Tibial nerve (tissue), 4 donors: ENCODE data around the gene RDH8. TPM values are rescaled to one million over a fixed set of nuclear protein-coding genes. Genes with fewer than 3 reads are reported as not detected.
"Not testable (repeated sequence)": the region's sequence is repeated elsewhere in the genome, so short reads cannot be mapped to it uniquely, and the experiment has no call there.

ENCODE experiments used
- DNase-seq, 2 donors: peaks; one replicate each; pipeline ENCODE4 v3.0.0-alpha.2; 2019; ENCODE audit warnings: low spot score in 2 of 2
- H3K27ac ChIP-seq, 4 donors: fragments of 200-600 bp; sonication (generic) in 3 of 4; one replicate each; pipeline ENCODE4 v1.5.1; 2017 to 2019; ENCODE audit warnings: mild to moderate bottlenecking in 1 of 4
- H3K27me3 ChIP-seq, 2 donors: fragments of 200-600 bp; sonication (generic) in 1 of 2; one replicate each; pipeline versions ENCODE4 v1.5.1 to v1.6.0; 2017 to 2019
- H3K36me3 ChIP-seq, 3 donors: fragments of 200-600 bp; sonication (generic); one replicate each; pipeline ENCODE4 v1.5.1; 2018 to 2019
- H3K4me1 ChIP-seq, 4 donors: fragments of 200-600 bp; sonication (generic) in 3 of 4; one replicate each; pipeline ENCODE4 v1.5.1; 2017 to 2019
- H3K4me3 ChIP-seq, 4 donors: fragments of 200-600 bp; sonication (generic) in 3 of 4; one replicate each; pipeline ENCODE4 v1.5.1; 2017 to 2019; ENCODE audit warnings: mild to moderate bottlenecking in 1 of 4, moderate library complexity in 1 of 4
- H3K9me3 ChIP-seq, 4 donors: fragments of 200-600 bp; sonication (generic) in 3 of 4; one replicate each; pipeline ENCODE4 v1.5.1; 2017 to 2019
- EP300 ChIP-seq, 2 donors: sonication (generic); formaldehyde crosslinking; IDR thresholded peaks; one replicate each; pipeline ENCODE4 v1.6.1; 2017; ENCODE audit warnings: antibody characterized with exemption in 2 of 2, mild to moderate bottlenecking in 1 of 2
- POLR2A ChIP-seq, 2 donors: fragments of 450-650 bp; IDR thresholded peaks; one replicate each; pipeline ENCODE4 v1.6.1; 2017; ENCODE audit warnings: antibody characterized with exemption in 2 of 2, mild to moderate bottlenecking in 2 of 2, moderate library complexity in 2 of 2
- WGBS, 2 donors: methylation state at CpG; one replicate each; pipeline ENCODE4 v1.1.5; 2018; 5-methylcytosine and 5-hydroxymethylcytosine counted together
- total RNA-seq, 4 donors: library from RNA; depleted of rRNA; stranded (reverse); fragments of >200 nt; gene quantifications; one replicate each; pipeline ENCODE4 v1.1.0, GENCODE V29; 2016
- TF ChIP-seq, protein P1 (sequence below), 5 experiments: fragments of 200-600 bp in 3 of 5; fragments of 450-650 bp in 2 of 5; sonication (generic) in 3 of 5; IDR thresholded peaks; one replicate each; pipeline ENCODE4 v1.5.1; 2016 to 2019; ENCODE audit warnings: antibody characterized with exemption in 5 of 5, mild to moderate bottlenecking in 3 of 5, moderate library complexity in 2 of 5

The RDH8 gene
- total RNA-seq, 4 donors from 2014 or later: not detected

GRCh38 chr19:10019246-10019645 is 6.0 kb downstream of the RDH8 start:
- no peaks in the 10 kb centered on the region for H3K36me3 ChIP-seq
- peaks cover 0 to 2% (median 0%) of the 10 kb centered on the region in 4 donors for H3K4me1 ChIP-seq
- H3K4me3 ChIP-seq: no peak overlapping the region
- DNase-seq: no peak
- H3K27me3 ChIP-seq: no peaks in the 10 kb centered on the region
- H3K27ac ChIP-seq: no peak overlapping the region
- TF ChIP-seq, protein P1, sequence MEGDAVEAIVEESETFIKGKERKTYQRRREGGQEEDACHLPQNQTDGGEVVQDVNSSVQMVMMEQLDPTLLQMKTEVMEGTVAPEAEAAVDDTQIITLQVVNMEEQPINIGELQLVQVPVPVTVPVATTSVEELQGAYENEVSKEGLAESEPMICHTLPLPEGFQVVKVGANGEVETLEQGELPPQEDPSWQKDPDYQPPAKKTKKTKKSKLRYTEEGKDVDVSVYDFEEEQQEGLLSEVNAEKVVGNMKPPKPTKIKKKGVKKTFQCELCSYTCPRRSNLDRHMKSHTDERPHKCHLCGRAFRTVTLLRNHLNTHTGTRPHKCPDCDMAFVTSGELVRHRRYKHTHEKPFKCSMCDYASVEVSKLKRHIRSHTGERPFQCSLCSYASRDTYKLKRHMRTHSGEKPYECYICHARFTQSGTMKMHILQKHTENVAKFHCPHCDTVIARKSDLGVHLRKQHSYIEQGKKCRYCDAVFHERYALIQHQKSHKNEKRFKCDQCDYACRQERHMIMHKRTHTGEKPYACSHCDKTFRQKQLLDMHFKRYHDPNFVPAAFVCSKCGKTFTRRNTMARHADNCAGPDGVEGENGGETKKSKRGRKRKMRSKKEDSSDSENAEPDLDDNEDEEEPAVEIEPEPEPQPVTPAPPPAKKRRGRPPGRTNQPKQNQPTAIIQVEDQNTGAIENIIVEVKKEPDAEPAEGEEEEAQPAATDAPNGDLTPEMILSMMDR (IDR thresholded peaks at IDR 0.05): no peak
- TF ChIP-seq EP300 (IDR thresholded peaks at IDR 0.05) (no peak), POLR2A (IDR thresholded peaks at IDR 0.05) (no peak)
- WGBS, 2 donors: 85 to 91% methylated on average over 5 of the region's 5 CpGs
- no peaks in the 10 kb centered on the region for H3K9me3 ChIP-seq

- Histone ChIP-seq H3K36me3 (no peaks in the 10 kb centered on the region), H3K4me3 (no peak overlapping the region), H3K27me3 (no peaks in the 10 kb centered on the region), H3K4me1 (no peaks in the 10 kb centered on the region), H3K9me3 (no peaks in the 10 kb centered on the region), H3K27ac (no peak overlapping the region)
- TF ChIP-seq, protein P1 (IDR thresholded peaks at IDR 0.05): no peak
- TF ChIP-seq EP300 (IDR thresholded peaks at IDR 0.05): no peak
- TF ChIP-seq POLR2A (IDR thresholded peaks at IDR 0.05): no peak
- 81 to 82% methylated on average over 6 of the region's 6 CpGs for WGBS, 2 donors
- no peak for DNase-seq
Measured at GRCh38 chr19:10020851-10021250, 7.6 kb downstream of the RDH8 start.

GRCh38 chr19:10021446-10021845 is 8.2 kb downstream of the RDH8 start:
- Histone ChIP-seq H3K4me1 (no peaks in the 10 kb centered on the region), H3K36me3 (no peaks in the 10 kb centered on the region), H3K27ac (no peak overlapping the region), H3K9me3 (no peaks in the 10 kb centered on the region), H3K4me3 (no peak overlapping the region), H3K27me3 (no peaks in the 10 kb centered on the region)
- 78 to 82% methylated on average over 19 to 23 of the region's 23 CpGs for WGBS, 2 donors
- no peak for DNase-seq
- TF ChIP-seq, protein P1 (IDR thresholded peaks at IDR 0.05): no peak
- no peak for TF ChIP-seq EP300 (IDR thresholded peaks at IDR 0.05)
- TF ChIP-seq POLR2A (IDR thresholded peaks at IDR 0.05): no peak

DNA sequence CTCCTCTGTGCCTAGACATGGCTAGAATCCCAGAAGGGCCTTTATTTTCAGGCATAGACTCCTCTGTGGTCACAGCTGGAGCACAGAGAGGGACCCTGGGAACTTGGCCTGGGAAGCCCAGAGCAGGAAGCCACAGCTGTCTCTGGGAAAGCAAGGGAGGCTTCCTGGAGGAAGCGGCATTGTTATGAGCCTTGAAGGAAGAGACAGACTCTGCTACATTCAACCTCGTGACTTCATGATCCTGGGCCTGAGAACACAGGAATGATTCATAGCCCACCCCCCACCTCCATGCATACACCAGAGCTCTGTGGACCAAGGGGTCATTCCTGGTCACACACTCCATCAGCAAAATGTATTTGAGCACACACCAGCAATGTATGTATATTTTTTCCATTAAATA is 8.6 kb downstream of the RDH8 start:
- H3K4me1 ChIP-seq: peaks cover 0 to under 1% (median 0%) of the 10 kb centered on the region in 4 donors
- H3K36me3 ChIP-seq: no peaks in the 10 kb centered on the region
- no peaks in the 10 kb centered on the region for H3K27me3 ChIP-seq
- no peak for DNase-seq
- no peak for TF ChIP-seq POLR2A (IDR thresholded peaks at IDR 0.05)
- TF ChIP-seq, protein P1 (IDR thresholded peaks at IDR 0.05): no peak
- no peak for TF ChIP-seq EP300 (IDR thresholded peaks at IDR 0.05)
- H3K4me3 ChIP-seq: no peak overlapping the region
- WGBS, 2 donors: 72 to 79% methylated on average over 2 of the region's 2 CpGs
- no peak overlapping the region for H3K27ac ChIP-seq
- H3K9me3 ChIP-seq: no peaks in the 10 kb centered on the region

DNA sequence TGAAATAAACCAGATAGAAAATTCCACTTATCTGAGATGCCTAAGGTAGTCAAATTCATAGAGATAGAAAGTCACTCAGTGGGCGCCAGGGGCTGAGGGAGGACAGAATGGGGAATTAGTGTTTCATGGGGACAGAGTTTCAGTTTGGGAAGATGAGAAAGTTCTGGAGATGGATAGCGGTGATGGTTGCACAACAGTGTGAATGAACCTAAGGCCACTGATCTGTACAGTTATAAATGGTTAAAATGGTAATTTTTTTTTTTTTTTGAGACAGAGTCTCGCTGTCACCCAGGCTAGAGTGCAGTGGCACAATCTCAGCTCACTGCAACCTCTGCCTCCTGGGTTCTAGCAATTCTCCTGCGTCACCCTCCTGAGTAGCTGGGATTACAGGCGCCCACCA is 9.8 kb downstream of the RDH8 start:
- H3K4me3 ChIP-seq, H3K27me3 ChIP-seq, H3K36me3 ChIP-seq, H3K27ac ChIP-seq, H3K9me3 ChIP-seq, DNase-seq: not testable (repeated sequence)
- H3K4me1 ChIP-seq: peaks cover 0 to 11% (median 5%) of the 10 kb centered on the region in 4 donors
- 87 to 93% methylated on average over 5 of the region's 5 CpGs for WGBS, 2 donors

- no peaks in the 10 kb centered on the region for H3K36me3 ChIP-seq
- no peaks in the 10 kb centered on the region for H3K9me3 ChIP-seq
- TF ChIP-seq, protein P1 (IDR thresholded peaks at IDR 0.05): no peak
- TF ChIP-seq POLR2A (IDR thresholded peaks at IDR 0.05): no peak
- TF ChIP-seq EP300 (IDR thresholded peaks at IDR 0.05): no peak
- H3K27me3 ChIP-seq: peaks cover 0 to 7% of the 10 kb centered on the region in 2 donors
- no peak overlapping the region for H3K27ac ChIP-seq
- H3K4me3 ChIP-seq: no peak overlapping the region
- WGBS, 2 donors: 85 to 94% methylated on average over 3 of the region's 3 CpGs
- no peak for DNase-seq
- H3K4me1 ChIP-seq: peaks cover 0 to 11% (median 5%) of the 10 kb centered on the region in 4 donors
Measured at GRCh38 chr19:10026744-10027143, 13.5 kb downstream of the RDH8 start.
